Fibroblast of skin of scalp (primary cell): ENCODE results near the gene ADAM29.
"Not testable (repeated sequence)": the region's sequence is repeated elsewhere in the genome, so short reads cannot be mapped to it uniquely, and the experiment has no call there.

Experiments
- DNase-seq: peaks from one replicate; pipeline ENCODE4 v3.0.0-alpha.2; 2013

The ADAM29 gene

GRCh38 chr4:174972911-174973310 is 54.8 kb downstream of the ADAM29 start:
- no peak for DNase-seq

GRCh38 chr4:174973336-174973735 is 55.2 kb downstream of the ADAM29 start:
- no peak for DNase-seq

- no peak for DNase-seq
Observed at GRCh38 chr4:174983128-174983750, 65.1 kb downstream of the ADAM29 start.

- DNase-seq: not testable (repeated sequence)
Observed at GRCh38 chr4:174983870-174984269, 65.7 kb downstream of the ADAM29 start.

- DNase-seq: no peak
Observed at GRCh38 chr4:174989791-174990190, 71.6 kb downstream of the ADAM29 start.

GRCh38 chr4:174993916-174994315 is 75.8 kb downstream of the ADAM29 start:
- DNase-seq: no peak

GRCh38 chr4:174996079-174996478 is 77.9 kb downstream of the ADAM29 start:
- no peak for DNase-seq

GRCh38 chr4:174999407-174999806 is 81.2 kb downstream of the ADAM29 start:
- no peak for DNase-seq

- DNase-seq: no peak
Observed at GRCh38 chr4:175017751-175018150, 99.6 kb downstream of the ADAM29 start.

GRCh38 chr4:175019447-175019846 is 101.3 kb downstream of the ADAM29 start:
- DNase-seq: not testable (repeated sequence)
